ENCODE measurements around the gene REXO1.
A peak's percentile ranks its signal among the peaks of the same experiment; 100 is the strongest.

REXO1 gene

DNA sequence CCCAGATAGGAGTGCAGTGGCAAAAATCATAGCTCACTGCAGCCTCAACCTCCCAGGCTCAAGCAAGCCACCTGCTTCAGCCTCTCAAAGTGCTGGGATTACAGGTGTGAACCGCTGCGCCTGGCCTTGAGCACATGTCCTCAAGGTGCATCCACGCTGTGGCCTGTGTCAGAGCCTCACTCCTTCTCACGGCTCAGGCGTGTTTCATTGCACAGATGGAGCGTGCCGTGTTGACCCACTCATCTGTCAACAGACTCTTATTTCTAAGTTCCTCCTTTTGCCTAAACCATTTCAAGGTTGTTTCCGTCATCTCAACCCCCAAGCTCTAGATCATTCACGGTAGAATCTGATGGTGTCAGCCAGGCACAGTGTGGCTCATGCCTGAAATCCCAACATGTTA is 64.4 kb downstream of the REXO1 start:
- peak; percentile 16 for DNase-seq

DNA sequence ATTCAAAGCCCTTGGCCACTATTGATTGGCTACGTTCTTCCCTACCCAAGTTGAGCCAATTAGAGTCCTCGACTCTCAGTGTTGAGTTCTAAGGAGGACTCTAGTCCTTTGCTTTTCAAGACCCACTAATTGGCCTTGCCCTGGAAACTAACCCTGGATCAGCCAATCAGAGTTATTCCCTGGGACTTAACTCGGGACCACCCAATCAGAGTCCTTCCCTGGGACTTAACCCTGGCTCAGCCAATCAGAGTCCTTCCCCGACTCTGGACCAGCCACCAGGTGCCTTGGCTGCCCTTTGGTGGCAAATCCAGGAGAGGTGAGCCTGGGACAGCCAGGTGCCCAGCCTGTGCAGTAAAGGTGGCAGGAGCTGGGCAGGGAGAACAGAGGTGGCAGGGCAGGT is 64.9 kb downstream of the REXO1 start:
- no peak for DNase-seq

DNA sequence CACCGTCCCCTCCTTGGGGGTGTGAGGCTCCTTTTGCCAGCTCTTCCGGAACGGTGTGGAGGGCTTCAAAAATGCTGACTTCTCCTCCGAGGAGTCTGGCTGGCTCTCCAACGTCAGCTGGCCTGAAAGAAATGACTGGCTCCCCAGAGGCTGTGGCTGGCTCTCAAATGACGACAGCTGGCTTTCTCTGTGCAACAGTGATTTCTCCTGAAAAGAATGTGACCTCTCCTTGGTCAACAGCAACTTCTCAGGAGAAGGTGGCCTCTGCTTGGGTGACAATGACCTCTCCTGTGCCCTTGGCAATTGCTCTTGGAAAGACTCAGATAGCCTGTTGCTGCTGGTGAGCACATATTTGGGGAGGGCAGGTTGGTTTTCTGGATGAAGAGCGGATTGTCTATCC is 65.8 kb downstream of the REXO1 start:
- DNase-seq, result no peak

DNA sequence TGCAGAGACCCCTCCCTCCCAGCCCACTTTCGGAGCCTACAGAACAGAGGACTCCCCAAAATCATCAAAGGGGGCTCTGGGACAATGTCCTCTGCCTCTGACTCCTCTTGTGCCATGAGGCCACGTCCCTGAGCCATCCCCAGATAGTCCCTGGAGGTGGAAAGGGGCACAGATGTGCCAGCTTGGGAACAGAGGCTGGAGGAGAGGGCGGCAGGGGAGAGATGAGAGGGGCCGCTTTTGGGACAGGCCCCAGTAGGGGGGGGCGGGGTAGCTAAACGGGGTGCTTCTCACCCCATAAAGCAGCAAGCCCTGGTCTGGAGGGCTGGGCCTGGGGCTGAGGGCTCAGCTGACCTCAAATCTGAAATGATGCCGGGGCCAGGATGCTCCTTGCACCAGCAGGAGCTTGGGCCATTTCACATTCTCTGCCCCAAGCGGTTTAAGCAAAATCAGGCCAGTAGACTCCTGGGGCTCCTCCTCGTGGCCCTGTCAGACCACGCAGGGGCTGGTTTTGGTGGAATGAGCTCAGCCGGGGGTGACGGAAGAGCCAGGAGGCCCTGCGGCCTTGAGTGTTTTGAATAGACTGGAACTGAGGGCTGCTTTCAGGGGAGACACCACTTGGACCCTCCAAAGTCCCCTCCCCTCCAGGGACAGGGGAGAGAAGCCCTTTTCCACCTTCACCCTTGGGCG is 67.9 kb downstream of the REXO1 start:
- peak; percentile 30 for DNase-seq

DNA sequence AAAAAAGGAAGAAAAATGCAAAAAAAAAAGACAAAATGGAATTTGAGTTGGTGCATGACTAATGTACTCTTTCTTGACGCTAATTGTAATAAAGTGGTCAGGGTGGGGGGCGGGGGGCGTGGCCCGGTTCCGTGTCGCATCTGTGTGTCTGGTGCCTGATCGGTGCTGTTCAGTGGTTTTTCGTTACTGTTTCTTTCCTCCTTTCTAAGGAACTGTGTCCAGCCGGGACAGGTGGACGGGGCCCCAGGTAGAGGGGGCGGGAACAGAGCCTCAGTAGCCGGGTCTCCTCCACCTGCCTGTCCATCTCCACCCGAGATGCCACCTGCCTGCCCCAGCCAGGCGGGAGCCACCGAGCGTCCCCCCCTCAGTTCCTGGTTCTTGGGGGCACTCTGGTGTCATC is 68.7 kb downstream of the REXO1 start:
- DNase-seq, result no peak

DNA sequence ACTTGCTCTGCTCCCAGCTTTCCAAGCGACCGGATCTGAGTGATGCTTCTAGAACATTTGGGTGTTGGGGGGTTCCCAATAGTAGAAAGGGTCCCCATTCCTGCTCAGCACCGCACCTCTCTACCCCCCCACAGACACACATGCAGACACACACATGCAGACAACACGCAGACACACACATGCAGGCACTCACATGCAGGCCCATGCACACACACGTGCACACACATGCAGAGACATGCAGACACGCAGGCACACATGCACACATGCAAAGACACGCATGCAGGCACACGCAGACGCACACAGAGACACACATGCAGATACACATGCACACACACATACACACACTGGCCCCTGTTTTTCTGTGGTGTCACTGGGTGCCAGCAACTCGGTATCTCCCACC is 71.1 kb downstream of the REXO1 start:
- DNase-seq, result no peak

DNA sequence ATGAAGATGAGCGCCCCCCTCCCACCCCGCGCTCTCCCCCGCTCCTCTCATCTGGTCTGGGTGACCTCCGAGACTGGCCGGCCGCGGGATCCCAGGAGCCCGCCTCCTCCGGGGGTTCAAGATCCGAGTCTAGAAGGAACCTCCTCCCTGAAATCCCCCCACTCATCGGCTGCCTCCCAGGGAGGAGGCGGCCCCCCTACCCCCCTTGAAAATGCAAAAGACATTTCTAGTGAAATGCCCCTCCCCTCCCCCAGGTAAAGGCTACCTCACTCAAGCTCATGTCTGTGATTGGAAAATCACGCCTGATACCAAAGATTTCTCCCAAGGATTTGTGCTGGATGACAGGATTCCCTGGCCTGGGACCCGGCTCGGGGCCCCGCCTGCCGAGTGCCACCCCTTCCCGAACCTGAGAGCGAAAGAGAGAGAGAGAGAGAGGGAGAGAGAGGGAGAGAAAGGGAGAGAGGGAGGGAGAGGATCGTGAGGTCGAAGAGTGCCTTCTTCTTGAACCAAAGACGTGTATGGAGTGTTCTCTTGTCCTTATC is 71.6 kb downstream of the REXO1 start:
- no peak for DNase-seq

DNA sequence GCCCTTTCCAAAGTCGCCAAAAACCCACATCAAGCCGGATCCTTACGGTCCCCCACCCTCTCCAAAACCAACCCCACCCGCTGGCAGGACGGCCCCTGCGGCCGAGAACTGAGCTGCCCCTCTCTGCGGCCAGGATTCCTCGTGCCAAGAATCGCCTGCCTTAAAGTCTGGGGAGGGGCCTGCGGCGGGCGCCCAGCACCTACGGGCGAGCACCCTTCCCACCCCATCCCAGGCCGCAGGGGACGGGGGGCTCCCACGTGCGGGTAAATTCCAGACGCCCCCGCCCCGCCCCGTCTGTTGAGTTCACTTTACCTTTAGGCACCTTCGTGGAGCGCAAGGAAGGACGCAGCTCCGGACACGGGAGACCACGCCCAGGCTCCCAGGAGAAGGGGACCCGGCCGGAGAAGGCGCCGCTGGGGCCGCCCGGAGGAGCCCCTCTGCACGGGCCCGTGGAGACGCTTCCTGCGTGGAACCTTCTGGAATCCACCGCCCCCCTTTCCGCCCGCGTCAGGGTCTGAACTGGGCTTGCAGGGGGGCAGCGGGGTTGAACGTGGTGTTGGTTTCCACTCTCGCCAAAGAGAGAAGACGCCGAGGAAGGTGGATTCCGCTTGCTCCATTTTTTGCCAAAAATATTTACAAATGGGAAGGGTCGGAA is 72.2 kb downstream of the REXO1 start:
- DNase-seq, result no peak

DNA sequence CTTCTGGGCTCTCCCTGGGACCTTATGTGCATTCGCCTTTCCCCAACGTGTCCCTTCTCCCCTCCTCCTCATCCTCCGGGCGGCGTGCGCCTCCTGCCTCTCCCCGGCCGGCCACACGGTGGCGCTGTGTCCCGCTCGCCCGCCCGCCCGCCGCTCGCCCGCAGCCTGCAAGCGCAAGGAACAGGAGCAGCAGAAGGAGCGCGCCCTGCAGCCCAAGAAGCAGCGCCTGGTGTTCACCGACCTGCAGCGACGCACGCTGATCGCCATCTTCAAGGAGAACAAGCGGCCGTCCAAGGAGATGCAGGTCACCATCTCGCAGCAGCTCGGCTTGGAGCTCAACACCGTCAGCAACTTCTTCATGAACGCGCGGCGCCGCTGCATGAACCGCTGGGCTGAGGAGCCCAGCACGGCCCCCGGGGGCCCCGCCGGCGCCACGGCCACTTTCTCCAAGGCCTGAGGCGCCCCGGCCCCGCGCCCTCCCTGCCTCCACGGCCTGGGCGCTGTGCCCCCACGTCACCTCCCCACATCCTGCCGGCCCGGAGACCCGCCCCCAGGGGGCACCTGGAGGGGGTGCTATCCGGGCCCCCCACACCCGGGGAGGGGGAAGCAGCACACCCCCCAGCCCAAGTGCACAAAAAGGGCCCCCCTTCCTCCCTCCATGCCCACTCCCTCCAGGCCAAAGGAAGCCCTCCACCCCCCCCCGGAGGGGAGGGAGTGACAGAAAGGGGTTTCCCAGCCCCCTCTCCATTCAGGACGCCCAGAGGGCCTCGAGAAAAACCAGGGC is 73.1 kb downstream of the REXO1 start:
- no peak for DNase-seq

DNA sequence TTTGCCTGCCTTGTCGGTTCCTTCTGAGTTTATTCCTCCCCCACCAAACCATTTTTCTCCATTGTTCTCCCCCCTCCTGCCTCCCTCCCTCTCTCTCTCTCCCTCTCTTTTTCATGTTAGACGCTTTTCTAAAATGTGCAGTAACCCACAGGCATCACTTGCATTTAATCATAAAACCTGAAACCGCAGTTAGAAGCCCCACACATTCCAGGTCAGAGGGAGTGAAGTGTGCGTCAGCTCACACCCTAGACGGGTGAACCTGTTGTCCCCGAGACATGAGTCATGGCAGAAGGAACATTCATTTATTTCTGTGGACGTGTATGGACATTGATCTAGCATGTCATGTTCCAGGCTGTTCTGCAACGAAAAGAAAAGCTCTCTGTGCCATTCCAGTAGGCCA is 75.1 kb downstream of the REXO1 start:
- no peak for DNase-seq

DNA sequence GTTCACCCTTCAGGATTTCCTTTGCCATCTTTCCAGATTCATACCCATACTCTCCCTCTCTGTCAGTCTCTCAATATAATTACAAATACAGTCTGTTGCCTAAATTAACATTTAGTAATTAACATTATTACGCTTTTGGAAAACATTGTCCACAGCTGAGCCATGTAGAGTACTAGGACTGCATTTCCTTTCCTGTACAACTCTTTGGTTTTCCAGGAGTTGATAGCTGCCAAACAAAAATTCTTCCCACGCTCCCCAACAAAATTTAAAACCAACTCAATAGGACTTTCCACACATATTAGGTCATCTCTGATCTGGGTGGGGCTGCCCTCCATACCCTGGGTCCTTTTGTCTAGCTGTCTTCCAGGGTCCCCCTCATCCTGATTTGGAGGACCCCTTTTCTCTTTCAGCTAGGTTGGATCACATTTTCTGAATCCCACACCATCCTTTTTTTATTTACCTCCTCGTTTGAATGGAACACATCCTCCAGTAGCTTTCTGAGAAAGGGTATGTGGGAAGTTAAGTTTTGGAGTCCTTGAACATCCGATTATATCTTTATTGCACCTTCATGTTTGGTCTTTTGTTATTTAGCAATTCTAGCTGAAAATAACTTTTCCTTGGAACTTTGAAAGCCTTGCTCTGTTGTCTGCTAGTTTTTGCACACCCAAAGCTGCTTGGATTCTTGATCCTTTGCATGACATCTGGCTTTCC is 77.3 kb downstream of the REXO1 start:
- no peak for DNase-seq

DNA sequence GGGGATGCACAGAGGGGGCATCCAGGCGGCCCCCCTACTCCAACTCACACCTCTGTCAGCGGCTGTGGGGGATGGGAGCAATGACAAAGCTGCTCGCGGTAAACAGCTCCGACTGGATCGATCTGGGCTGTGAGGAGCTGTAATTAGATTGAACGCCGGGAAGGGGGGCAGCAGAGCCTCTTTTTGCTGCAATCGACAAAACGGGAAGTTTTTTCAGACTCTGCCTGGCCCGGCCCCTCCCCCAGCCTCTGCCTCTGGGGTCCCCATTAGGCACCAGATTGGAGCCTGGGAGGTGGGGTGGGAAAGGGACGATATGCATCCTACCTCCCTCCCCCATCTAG is 78.7 kb downstream of the REXO1 start:
- no peak for DNase-seq

DNA sequence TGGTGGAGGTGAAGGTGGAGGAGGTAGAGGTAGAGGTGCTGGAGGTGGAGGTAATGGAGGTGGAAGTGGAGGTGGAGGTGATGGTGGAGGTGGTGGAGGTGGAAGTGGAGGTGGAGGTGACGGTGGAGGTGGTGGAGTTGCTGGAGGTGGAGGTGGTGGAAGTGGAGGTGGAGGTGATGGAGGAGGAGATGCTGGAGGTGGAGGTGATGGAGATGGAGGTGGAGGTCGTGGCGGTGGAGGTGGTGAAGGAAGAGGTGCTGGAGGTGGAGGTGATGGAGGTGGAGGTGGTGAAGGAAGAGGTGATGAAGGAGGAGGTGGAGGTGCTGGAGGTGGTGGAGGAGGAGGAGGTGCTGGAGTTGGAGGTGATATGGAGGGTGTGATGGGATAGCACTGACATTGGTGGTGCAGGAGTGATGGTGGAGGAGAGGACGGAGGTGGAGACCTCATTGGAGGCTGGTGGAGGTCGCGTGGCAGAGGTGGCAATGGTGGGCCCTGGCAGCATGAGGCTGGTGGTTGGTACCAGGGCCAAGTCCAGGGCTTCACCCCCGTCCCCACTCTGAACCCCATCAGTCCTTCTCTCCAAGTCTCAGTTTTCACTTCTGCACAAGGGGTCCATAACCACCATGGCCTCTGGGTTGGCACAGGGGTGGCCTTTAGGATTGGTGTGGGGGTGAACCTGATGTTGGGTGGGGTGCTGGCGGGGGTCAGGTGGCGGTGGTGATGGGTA is 79.2 kb downstream of the REXO1 start:
- no peak for DNase-seq

DNA sequence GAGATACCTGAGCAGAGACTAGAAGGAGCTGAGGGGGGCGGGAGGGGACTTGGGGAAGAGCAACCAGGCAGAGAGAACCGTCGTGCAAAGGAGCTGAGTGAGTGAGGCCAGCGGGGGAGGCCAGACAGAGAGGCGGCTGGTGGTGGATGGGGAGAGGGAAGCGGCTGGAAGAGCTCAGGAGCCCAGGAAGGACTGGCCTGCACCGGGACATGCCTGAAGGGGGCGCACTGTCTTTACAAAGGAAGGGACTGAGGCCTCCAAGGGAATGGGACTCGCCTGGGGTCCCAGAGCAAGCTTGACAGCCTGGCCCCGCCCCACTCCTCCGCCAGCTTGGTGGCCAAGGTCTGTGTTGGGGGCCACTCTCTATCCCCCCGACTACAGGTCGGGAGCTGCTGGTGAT is 80.0 kb downstream of the REXO1 start:
- no peak for DNase-seq

DNA sequence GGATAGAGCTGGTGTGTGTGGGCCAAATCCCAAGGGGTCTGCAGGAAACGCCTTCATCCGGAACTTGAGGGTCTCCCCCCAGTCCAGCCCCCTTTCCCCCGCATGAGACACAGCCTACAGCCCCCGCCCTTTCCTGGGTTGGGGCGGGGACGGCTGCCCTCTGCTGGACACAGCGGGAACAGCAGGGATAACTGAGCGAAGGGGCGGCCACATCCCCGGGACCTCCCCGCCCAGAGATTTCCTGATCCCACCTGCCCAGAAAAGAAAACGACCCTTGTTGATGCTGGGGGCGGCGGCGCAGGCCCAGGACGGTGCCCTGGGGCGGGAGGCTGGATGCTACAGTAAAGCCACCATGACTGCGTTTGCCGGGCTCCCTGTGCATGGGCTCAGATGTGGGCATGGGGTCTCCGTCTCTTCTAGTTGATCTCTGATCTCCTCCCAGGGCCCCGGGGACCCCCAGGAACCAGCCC is 80.8 kb downstream of the REXO1 start:
- DNase-seq, result peak; percentile 23

DNA sequence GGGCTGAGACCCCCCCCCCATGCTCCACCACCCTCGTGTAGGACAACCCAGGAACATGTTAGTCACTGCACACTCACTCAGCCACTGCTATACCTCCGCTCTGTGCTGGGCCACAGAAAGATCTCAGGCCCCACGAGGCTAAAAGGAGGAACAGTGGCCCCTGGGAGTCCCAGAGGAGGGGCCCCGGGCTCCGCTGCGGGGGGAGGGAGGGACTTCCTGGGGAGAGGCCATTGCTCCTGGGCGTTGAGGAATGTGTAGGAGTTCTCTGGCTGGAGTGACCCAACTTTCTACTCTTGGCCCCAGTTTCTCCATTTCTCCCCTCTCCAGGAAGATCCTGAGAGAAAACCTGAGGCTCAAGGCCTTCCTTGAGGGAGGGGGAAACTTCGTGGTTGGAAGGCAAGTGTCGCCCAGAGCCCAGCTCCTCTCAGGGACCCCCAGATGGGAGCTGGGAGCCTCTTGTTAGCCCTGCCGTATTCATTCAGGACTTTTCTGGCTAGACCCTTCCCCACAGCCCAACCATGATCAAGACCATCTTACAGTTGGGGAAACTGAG is 81.4 kb downstream of the REXO1 start:
- DNase-seq, result no peak

DNA sequence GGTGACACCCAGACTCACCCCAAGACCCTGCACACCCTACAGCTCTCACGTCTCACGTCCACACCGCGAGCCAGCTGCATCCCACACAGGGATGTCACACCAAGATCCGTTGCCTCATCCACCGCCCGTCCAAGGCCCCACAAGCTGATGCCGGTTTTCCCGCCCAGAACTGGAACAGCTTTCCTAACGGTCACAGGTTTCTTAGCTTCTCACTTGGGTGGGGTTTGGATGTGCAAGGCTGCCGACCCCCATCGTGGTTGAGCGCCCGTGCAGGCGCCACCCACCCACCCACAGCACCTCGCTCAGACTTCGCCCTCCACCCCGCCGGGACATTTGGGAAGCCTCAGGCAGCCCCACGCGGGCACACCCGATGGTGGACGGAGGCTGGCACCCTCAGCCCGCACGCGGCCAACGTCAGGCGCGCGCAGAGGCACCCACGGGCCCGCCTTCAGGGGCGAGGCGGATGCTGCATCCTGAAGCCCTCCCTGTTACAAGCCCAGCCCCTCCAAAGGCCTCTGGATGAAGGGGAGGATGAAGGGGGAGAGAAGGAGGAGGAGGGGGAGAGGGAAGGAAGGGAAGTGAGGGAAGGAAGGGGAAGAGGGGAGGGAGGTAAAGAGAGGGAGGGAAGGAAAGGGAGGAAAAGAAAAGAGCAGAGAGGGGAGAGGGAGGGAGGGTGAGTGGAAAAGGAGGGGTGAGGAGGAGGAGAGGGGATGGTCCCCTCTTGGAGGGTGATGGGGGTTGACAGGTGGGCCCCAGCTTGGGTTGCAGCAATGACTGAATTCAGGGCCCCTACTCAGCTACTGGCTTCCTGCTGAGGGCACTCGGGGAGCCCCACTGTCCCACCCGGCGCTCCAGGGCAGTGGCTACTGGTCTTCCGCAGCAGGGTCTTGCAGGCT is 82.1 kb downstream of the REXO1 start:
- DNase-seq, result no peak

Data from inflammatory macrophage treated with lipopolysaccharide for 4 hours (primary cell).